ENCODE results near the gene LTC4S.

DNA sequence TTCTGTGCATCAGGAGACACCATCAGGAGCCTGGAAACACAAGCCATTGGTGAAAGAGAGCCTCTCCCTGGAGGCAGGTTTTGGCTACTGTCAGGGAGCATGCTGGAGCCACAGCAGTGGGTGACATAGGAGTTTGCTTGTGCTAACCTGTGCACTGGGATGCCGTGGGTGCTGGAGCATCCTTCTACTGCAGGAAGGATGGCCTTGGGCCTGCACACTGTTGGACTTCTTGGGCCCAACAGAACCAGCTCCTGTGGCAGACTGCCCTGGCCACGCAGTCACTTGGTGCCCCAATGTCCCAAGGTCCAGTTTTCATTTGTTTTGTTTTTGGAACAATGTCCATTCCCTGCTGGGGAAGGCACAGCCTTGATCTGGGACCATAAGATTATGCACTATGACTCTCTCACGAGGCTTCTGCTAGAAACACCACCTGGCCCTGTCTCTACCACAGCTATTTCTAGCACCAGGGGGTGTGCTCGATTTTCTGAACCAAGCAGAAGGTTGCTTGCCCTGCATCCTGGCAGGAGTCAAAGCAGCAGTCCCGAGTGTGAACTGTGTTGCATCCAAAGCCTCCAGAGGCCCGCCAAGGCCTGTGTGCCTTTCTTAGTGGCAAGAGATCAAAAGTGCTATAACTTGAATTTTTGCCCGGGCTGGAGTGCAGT is 5.5 kb upstream of the LTC4S start:
- no peak for TF ChIP-seq CTCF (IDR thresholded peaks at IDR 0.05)
- no peak for TF ChIP-seq POLR2A (IDR thresholded peaks at IDR 0.05)
